Measurements from ENCODE around the gene KRT86.

DNA sequence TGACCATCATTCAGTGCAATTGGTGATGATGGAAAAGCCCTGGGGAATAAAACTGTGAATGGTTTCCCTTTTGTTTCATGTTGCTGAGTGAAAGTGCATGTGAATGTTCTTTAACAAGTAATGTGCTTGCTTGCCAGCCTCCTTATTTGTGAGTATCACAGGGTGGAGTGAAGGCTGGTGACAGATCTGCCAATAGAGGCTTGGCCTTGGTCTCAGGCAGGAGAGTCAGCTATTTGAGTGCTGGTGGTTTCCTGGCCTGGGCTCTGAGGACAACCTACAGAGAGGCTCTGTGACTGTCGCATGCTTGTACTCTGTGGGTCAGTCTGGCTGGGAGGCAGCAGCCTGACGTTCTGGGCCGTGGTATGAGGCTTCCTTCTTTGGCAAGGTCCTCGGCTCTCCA is 72.1 kb downstream of the KRT86 start:
- TF ChIP-seq, protein P1, sequence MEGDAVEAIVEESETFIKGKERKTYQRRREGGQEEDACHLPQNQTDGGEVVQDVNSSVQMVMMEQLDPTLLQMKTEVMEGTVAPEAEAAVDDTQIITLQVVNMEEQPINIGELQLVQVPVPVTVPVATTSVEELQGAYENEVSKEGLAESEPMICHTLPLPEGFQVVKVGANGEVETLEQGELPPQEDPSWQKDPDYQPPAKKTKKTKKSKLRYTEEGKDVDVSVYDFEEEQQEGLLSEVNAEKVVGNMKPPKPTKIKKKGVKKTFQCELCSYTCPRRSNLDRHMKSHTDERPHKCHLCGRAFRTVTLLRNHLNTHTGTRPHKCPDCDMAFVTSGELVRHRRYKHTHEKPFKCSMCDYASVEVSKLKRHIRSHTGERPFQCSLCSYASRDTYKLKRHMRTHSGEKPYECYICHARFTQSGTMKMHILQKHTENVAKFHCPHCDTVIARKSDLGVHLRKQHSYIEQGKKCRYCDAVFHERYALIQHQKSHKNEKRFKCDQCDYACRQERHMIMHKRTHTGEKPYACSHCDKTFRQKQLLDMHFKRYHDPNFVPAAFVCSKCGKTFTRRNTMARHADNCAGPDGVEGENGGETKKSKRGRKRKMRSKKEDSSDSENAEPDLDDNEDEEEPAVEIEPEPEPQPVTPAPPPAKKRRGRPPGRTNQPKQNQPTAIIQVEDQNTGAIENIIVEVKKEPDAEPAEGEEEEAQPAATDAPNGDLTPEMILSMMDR (IDR thresholded peaks at IDR 0.05), result no peak
- TF ChIP-seq EP300 (IDR thresholded peaks at IDR 0.05), result no peak

Data from gastroesophageal sphincter (tissue), 3 donors.